ENCODE results near the gene CEP57L1. TPM values are rescaled to one million over a fixed set of nuclear protein-coding genes. Genes with fewer than 3 reads are reported as not detected.

Gene CEP57L1
- total and polyA plus RNA-seq, 9 of the 15 experiments (the other 6 are each of a cell fraction or from before 2014, with no cell fraction given), result 39.4 to 88.6 (median 61.8) TPM

GRCh38 chr6:109095036-109095834 lies at the start of gene CEP57L1 (continued):
- TF ChIP-seq MTA1 (IDR thresholded peaks at IDR 0.05; ENCODE audit: borderline replicate concordance) (peak; percentile 99), HNRNPUL1 (IDR thresholded peaks at IDR 0.05; ENCODE audit: low read length) (no peak), ZNF583 (CRISPR knock-in tag; IDR thresholded peaks at IDR 0.05) (no peak), LARP7 (IDR thresholded peaks at IDR 0.05) (no peak), SAFB (IDR thresholded peaks at IDR 0.05; ENCODE audit: borderline replicate concordance, low read depth, low read length) (peak; percentile 77; the same call in 1 of the 2 replicates), NFXL1 (CRISPR knock-in tag; IDR thresholded peaks at IDR 0.05) (no peak), NBN (IDR thresholded peaks at IDR 0.05; ENCODE audit: low read depth) (peak; percentile 52; the same call in 1 of the 2 replicates), TRIM25 (IDR thresholded peaks at IDR 0.05; ENCODE audit: borderline replicate concordance) (no peak), TAF9B (IDR thresholded peaks at IDR 0.05; ENCODE audit: partially characterized antibody) (peak; percentile 37), ZBTB9 (CRISPR knock-in tag; IDR thresholded peaks at IDR 0.05) (no peak), ZNF143 (CRISPR knock-in tag; IDR thresholded peaks at IDR 0.05) (peak; percentile 96), E2F5 (CRISPR knock-in tag; IDR thresholded peaks at IDR 0.05) (0 out of 2 replicates have a peak, but pooled peaks have one; percentile 70), DNMT1 (IDR thresholded peaks at IDR 0.05) (no peak), ZFP36 (IDR thresholded peaks at IDR 0.05; ENCODE audit: low read depth, low read length, partially characterized antibody) (no peak), HLTF (IDR thresholded peaks at IDR 0.05) (0 out of 2 replicates have a peak, but pooled peaks have one; percentile 45), FIP1L1 (IDR thresholded peaks at IDR 0.05; ENCODE audit: low read depth, low read length, poor library complexity, severe bottlenecking) (no peak), HEY1 (CRISPR knock-in tag; IDR thresholded peaks at IDR 0.05; ENCODE audit: borderline replicate concordance) (no peak), SETDB1 (IDR thresholded peaks at IDR 0.05; ENCODE audit: low read length) (no peak), STAT6 (CRISPR knock-in tag; IDR thresholded peaks at IDR 0.05) (no peak), BRD9 (IDR thresholded peaks at IDR 0.05; ENCODE audit: low read depth, partially characterized antibody) (peak; percentile 39), MAFF (IDR thresholded peaks at IDR 0.05; ENCODE audit: low read length) (no peak), MAFG (tag; conservative IDR thresholded peaks at IDR 0.05) (no peak), ZNF561 (CRISPR knock-in tag; conservative IDR thresholded peaks at IDR 0.05) (no peak), TCF3 (CRISPR knock-in tag; IDR thresholded peaks at IDR 0.05) (0 out of 2 replicates have a peak, but pooled peaks have one; percentile 2)
